K562 (cell line): ENCODE results near the gene ZSWIM4. TPM values are rescaled to one million over a fixed set of nuclear protein-coding genes. Genes with fewer than 3 reads are reported as not detected.

Source experiments
- FOXJ2 ChIP-seq: fragments of 200-800 bp; sonication (Bioruptor generic); IDR thresholded peaks from 2 replicates; pipeline ENCODE4 v1.6.1; 2016; ENCODE audit warnings: missing genetic modification characterization, missing compliant biosample characterization
- GATA2 ChIP-seq: sonication (generic); formaldehyde crosslinking; IDR thresholded peaks from 2 replicates; pipeline ENCODE4 v1.4.0; 2020; ENCODE audit warnings: mild to moderate bottlenecking, missing genetic modification reagents
- NR3C1 ChIP-seq: sonication (generic); formaldehyde crosslinking; IDR thresholded peaks from 2 replicates; pipeline ENCODE4 v1.8.1; 2022; ENCODE audit warnings: missing genetic modification reagents
- SAFB2 ChIP-seq: fragments of 200-400 bp; formaldehyde crosslinking; IDR thresholded peaks from 2 replicates; pipeline ENCODE4 v1.6.1; 2018; ENCODE audit warnings: borderline replicate concordance, low read length, low read depth, moderate library complexity; ENCODE audit not compliant: severe bottlenecking
- SRF ChIP-seq, 2 experiments: fragments of 250-450, 450-650 bp in 1 of 2; sonication (Bioruptor Pico) in 1 of 2; sonication (generic) in 1 of 2; formaldehyde crosslinking; IDR thresholded peaks; 2 replicates each; pipeline versions ENCODE4 v1.5.0 to v1.5.1; 2020 to 2022; ENCODE audit warnings: mild to moderate bottlenecking in 1 of 2, missing genetic modification reagents in 1 of 2
- TCF7 ChIP-seq: sonication (generic); IDR thresholded peaks from 2 replicates; pipeline ENCODE4 v1.6.1; 2016; ENCODE audit warnings: antibody characterized with exemption, borderline replicate concordance
- XRCC5 ChIP-seq: fragments of 200-400 bp; formaldehyde crosslinking; IDR thresholded peaks from 2 replicates; pipeline ENCODE4 v1.6.1; 2017; ENCODE audit warnings: low read depth, mild to moderate bottlenecking, low read length
- ZNF551 ChIP-seq: fragments of 250-450 bp; sonication (Bioruptor Pico); IDR thresholded peaks from 2 replicates; pipeline ENCODE4 v1.5.0; 2021; ENCODE audit warnings: mild to moderate bottlenecking, moderate library complexity
- ZNF561 ChIP-seq: fragments of 450-650 bp; formaldehyde crosslinking; conservative IDR thresholded peaks from 2 replicates; pipeline ENCODE4 v1.4.0; 2020; ENCODE audit warnings: mild to moderate bottlenecking, moderate library complexity
- polyA plus RNA-seq, 8 experiments: library from polyadenylated mRNA; depleted of rRNA in 4 of 8; stranded (reverse) in 5 of 8; unstranded in 3 of 8; fragments of >200 nt; fragmentation: Nextera tagmentation in 2 of 8; fragmentation: Illumina TruSeq in 1 of 8; extraction: Ambion mirVana in 2 of 8; extraction: Trizol in 1 of 8; gene quantifications; 2 replicates each; pipeline versions ENCODE4 v1.2.1 to v1.2.3, GENCODE V29; 2011 to 2014; ENCODE audit warnings: inconsistent platforms in 1 of 8, missing spikeins in 1 of 8
- total RNA-seq, 7 experiments: library from RNA; depleted of rRNA in 6 of 7; stranded (reverse); fragments of >200 nt in 6 of 7; fragmentation: Illumina TruSeq in 2 of 7; extraction: Trizol in 2 of 7; gene quantifications; 2 replicates each; pipeline versions ENCODE4 v1.2.1 to v1.2.3, GENCODE V29; 2011 to 2021; ENCODE audit warnings: low replicate concordance in 1 of 7
- TF ChIP-seq, protein P1 (sequence below), 2 experiments: IDR thresholded peaks; 2 replicates each; pipeline ENCODE4 v1.6.1; 2011; ENCODE audit warnings: borderline replicate concordance in 1 of 2, control low read depth in 1 of 2, low read depth in 1 of 2, low read length in 1 of 2, mild to moderate bottlenecking in 1 of 2, mixed read lengths in 1 of 2, moderate library complexity in 1 of 2; ENCODE audit not compliant: insufficient read depth in 1 of 2, insufficient read length in 1 of 2, poor library complexity in 1 of 2, severe bottlenecking in 1 of 2; ENCODE audit errors: extremely low read depth in 1 of 2
- TF ChIP-seq, protein P2 (sequence below): fragments of 250-450 bp; sonication (Bioruptor Pico); IDR thresholded peaks from 2 replicates; pipeline ENCODE4 v1.4.0; 2020
- TF ChIP-seq, protein P3 (sequence below): fragments of 450-650 bp; conservative IDR thresholded peaks from 2 replicates; pipeline ENCODE4 v1.6.1; 2016; ENCODE audit warnings: missing genetic modification characterization, low read depth, mild to moderate bottlenecking, missing compliant biosample characterization, moderate library complexity
- TF ChIP-seq, protein P4 (sequence below), 3 experiments: fragments of 200-800 bp in 1 of 3; fragments of 250-450 bp in 1 of 3; fragments of 450-650 bp in 1 of 3; sonication (Bioruptor Pico) in 1 of 3; sonication (Bioruptor generic) in 1 of 3; formaldehyde crosslinking in 1 of 3; IDR thresholded peaks; 2 replicates each; pipeline versions ENCODE4 v1.6.1 to v1.8.0; 2016 to 2022; ENCODE audit warnings: mild to moderate bottlenecking in 2 of 3, missing genetic modification characterization in 2 of 3, missing compliant biosample characterization in 1 of 3, moderate library complexity in 1 of 3

ZSWIM4 gene
- total and polyA plus RNA-seq, 9 of the 15 experiments (the other 6 are each of a cell fraction or from before 2014, with no cell fraction given), result 0.25 to 3.7 (median 0.79) TPM; not detected in 2

DNA sequence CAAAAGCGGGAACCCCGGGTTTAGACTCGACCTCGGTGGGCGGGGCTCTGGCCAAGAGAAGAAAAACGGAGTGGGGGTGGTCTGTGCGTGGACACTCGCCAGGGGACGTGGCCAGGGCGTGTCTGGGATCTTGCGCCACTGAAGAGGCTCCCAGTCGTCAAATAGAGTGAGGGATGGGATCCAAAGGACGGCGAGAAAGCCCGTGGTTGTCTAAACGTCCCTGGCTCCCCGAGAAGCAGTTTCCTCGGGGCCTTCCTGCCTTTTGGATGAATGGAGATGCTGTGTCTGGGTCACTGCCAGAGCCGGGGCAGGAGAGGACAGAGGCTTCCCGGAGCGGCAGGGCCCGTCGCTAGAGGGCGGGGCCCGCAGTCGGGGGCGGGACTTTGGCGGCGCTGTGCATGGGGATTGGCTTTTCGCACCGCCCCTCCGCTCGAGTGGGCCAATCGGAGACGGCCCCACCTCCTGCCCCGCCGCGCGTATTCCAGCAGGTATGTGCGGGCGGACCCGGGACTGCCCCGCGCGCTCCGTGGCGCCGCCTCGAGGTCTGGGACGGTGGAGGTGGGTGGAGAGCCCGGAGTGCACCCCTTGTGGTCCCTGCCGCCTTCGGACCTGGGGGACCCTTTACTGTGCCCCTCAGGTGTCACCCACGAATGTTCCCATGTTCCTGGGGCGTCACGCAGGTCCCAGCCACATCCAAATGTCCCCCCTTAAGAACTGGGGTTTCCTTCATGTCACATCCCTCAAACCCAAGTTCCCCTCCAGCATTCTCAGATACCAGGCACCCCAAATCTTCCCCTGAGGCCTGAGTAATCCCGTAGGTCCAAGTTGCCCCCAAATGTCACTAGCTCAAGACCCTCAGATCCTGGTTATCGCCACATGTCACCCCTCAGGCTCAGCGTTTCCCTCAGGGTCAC is 38.3 kb downstream of the ZSWIM4 start (continued):
- TF ChIP-seq, protein P1, sequence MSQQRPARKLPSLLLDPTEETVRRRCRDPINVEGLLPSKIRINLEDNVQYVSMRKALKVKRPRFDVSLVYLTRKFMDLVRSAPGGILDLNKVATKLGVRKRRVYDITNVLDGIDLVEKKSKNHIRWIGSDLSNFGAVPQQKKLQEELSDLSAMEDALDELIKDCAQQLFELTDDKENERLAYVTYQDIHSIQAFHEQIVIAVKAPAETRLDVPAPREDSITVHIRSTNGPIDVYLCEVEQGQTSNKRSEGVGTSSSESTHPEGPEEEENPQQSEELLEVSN (IDR thresholded peaks at IDR 0.05; ENCODE audit: borderline replicate concordance in 1 of 2, extremely low read depth in 1 of 2, insufficient read depth in 1 of 2, insufficient read length in 1 of 2, low read depth in 1 of 2, low read length in 1 of 2, poor library complexity in 1 of 2, severe bottlenecking in 1 of 2), result peak in 1 of 2 experiments; percentile 21
- TF ChIP-seq SAFB2 (no peak), NR3C1 (CRISPR knock-in tag) (no peak), ZNF561 (CRISPR knock-in tag) (no peak), FOXJ2 (no peak), XRCC5 (peak; percentile 75; the same call in 1 of the 2 replicates), GATA2 (no peak), SRF (CRISPR knock-in tag; IDR thresholded peaks at IDR 0.05) (peak in 1 of 2 experiments; percentile 65; a peak in 1 of 4 replicates), ZNF551 (CRISPR knock-in tag) (no peak), TCF7 (no peak)
- TF ChIP-seq, protein P2, sequence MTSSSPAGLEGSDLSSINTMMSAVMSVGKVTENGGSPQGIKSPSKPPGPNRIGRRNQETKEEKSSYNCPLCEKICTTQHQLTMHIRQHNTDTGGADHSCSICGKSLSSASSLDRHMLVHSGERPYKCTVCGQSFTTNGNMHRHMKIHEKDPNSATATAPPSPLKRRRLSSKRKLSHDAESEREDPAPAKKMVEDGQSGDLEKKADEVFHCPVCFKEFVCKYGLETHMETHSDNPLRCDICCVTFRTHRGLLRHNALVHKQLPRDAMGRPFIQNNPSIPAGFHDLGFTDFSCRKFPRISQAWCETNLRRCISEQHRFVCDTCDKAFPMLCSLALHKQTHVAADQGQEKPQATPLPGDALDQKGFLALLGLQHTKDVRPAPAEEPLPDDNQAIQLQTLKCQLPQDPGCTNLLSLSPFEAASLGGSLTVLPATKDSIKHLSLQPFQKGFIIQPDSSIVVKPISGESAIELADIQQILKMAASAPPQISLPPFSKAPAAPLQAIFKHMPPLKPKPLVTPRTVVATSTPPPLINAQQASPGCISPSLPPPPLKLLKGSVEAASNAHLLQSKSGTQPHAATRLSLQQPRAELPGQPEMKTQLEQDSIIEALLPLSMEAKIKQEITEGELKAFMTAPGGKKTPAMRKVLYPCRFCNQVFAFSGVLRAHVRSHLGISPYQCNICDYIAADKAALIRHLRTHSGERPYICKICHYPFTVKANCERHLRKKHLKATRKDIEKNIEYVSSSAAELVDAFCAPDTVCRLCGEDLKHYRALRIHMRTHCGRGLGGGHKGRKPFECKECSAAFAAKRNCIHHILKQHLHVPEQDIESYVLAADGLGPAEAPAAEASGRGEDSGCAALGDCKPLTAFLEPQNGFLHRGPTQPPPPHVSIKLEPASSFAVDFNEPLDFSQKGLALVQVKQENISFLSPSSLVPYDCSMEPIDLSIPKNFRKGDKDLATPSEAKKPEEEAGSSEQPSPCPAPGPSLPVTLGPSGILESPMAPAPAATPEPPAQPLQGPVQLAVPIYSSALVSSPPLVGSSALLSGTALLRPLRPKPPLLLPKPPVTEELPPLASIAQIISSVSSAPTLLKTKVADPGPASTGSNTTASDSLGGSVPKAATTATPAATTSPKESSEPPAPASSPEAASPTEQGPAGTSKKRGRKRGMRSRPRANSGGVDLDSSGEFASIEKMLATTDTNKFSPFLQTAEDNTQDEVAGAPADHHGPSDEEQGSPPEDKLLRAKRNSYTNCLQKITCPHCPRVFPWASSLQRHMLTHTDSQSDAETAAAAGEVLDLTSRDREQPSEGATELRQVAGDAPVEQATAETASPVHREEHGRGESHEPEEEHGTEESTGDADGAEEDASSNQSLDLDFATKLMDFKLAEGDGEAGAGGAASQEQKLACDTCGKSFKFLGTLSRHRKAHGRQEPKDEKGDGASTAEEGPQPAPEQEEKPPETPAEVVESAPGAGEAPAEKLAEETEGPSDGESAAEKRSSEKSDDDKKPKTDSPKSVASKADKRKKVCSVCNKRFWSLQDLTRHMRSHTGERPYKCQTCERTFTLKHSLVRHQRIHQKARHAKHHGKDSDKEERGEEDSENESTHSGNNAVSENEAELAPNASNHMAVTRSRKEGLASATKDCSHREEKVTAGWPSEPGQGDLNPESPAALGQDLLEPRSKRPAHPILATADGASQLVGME (CRISPR knock-in tag), result no peak
- TF ChIP-seq, protein P3, sequence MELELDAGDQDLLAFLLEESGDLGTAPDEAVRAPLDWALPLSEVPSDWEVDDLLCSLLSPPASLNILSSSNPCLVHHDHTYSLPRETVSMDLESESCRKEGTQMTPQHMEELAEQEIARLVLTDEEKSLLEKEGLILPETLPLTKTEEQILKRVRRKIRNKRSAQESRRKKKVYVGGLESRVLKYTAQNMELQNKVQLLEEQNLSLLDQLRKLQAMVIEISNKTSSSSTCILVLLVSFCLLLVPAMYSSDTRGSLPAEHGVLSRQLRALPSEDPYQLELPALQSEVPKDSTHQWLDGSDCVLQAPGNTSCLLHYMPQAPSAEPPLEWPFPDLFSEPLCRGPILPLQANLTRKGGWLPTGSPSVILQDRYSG (tag), result no peak
- TF ChIP-seq, protein P4, sequence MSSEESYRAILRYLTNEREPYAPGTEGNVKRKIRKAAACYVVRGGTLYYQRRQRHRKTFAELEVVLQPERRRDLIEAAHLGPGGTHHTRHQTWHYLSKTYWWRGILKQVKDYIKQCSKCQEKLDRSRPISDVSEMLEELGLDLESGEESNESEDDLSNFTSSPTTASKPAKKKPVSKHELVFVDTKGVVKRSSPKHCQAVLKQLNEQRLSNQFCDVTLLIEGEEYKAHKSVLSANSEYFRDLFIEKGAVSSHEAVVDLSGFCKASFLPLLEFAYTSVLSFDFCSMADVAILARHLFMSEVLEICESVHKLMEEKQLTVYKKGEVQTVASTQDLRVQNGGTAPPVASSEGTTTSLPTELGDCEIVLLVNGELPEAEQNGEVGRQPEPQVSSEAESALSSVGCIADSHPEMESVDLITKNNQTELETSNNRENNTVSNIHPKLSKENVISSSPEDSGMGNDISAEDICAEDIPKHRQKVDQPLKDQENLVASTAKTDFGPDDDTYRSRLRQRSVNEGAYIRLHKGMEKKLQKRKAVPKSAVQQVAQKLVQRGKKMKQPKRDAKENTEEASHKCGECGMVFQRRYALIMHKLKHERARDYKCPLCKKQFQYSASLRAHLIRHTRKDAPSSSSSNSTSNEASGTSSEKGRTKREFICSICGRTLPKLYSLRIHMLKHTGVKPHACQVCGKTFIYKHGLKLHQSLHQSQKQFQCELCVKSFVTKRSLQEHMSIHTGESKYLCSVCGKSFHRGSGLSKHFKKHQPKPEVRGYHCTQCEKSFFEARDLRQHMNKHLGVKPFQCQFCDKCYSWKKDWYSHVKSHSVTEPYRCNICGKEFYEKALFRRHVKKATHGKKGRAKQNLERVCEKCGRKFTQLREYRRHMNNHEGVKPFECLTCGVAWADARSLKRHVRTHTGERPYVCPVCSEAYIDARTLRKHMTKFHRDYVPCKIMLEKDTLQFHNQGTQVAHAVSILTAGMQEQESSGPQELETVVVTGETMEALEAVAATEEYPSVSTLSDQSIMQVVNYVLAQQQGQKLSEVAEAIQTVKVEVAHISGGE (CRISPR knock-in tag; IDR thresholded peaks at IDR 0.05), result no peak
